ENCODE data around the gene MATN1. TPM values are rescaled to one million over a fixed set of nuclear protein-coding genes. Genes with fewer than 3 reads are reported as not detected.

MATN1 gene, protein sequence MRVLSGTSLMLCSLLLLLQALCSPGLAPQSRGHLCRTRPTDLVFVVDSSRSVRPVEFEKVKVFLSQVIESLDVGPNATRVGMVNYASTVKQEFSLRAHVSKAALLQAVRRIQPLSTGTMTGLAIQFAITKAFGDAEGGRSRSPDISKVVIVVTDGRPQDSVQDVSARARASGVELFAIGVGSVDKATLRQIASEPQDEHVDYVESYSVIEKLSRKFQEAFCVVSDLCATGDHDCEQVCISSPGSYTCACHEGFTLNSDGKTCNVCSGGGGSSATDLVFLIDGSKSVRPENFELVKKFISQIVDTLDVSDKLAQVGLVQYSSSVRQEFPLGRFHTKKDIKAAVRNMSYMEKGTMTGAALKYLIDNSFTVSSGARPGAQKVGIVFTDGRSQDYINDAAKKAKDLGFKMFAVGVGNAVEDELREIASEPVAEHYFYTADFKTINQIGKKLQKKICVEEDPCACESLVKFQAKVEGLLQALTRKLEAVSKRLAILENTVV
- total RNA-seq (2014; rRNA removed; shearing (Covaris generic)), result 0.32 TPM in 1 of 2 replicates, not detected in the other
- polyA plus RNA-seq (2016; fragmentation: Nextera tagmentation; extraction: Ambion mirVana), result 0.11 TPM in 1 of 2 replicates, not detected in the other

DNA sequence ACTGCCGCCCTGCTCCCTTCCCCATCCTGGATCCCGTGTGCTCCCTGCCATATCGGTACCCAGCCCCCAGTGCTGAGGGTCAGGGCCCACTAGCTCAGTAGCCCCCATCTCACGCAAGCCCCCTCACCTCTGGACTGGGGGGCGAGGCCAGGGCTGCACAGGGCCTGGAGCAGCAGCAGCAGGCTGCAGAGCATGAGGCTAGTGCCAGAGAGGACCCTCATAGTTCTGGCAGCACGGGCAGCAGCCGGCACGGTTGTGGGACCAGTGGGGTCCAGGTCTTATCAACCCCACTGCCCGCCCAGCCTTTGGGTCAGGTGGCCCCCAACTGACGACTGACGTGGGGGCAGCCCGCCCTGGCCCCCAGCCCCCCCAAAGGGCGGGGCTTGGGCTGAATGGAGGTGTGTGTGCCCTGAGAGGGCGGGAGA lies at the start of gene MATN1:
Gene MATN1 (minus strand): TSS at position 255 of the 425 bp plus-strand sequence. CDS start 34 bp downstream, at position 221.
- no peak for DNase-seq
- H4K20me1 ChIP-seq (ENCODE audit: insufficient read depth), result no peaks in the 10 kb centered on the region

DNA sequence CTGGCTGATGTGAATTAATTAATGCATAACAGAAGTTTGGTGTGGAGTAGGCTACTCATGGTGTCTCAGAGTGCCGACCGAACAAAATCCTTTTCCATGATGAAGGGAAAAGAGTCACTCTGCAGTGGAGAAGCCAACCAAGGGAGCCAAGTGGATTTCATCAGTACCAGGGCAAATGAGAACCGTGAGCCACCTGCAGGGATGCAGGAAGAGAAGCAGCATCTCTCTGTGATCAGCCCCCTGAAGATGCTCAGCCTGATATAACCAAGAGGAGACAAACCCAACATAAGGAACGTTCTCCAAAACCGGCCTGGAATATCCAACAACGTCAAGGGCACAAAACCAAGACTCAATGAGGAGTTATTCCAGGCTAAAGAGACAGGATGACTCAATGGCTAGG lies 47.6 kb upstream of the MATN1 start:
- 54 to 62% methylated on average over 6 of the region's 6 CpGs for WGBS, 2 experiments (ENCODE audit: low coverage in 1 of 2, low lambda C conversion rate in 2 of 2, missing lambda C conversion rate in 2 of 2)
- in situ Hi-C loops (cut with MboI), result no loop called here
- TF ChIP-seq EZH2phosphoT487 (IDR thresholded peaks at IDR 0.05; ENCODE audit: insufficient read depth, low read depth) (no peak), EZH2 (IDR thresholded peaks at IDR 0.05; ENCODE audit: insufficient read depth, poor library complexity, severe bottlenecking) (no peak)
- Histone ChIP-seq H3K36me3 (ENCODE audit: low read depth) (no peaks in the 10 kb centered on the region), H3K9me3 (ENCODE audit: low read depth) (no peaks in the 10 kb centered on the region), H3F3A (ENCODE audit: insufficient read depth) (no peaks in the 10 kb centered on the region), H3K79me2 (ENCODE audit: insufficient read depth) (no peaks in the 10 kb centered on the region), H3K27me3 (replicated peaks; ENCODE audit: insufficient read depth) (peaks cover 9% of the 10 kb centered on the region), H3K4me3 (no peak overlapping the region), H3K9ac (no peak overlapping the region), H3K27ac (no peak overlapping the region), H4K20me1 (ENCODE audit: insufficient read depth) (no peaks in the 10 kb centered on the region), H3K9me2 (ENCODE audit: insufficient read depth) (no peaks in the 10 kb centered on the region), H3K4me1 (ENCODE audit: insufficient read depth) (no peaks in the 10 kb centered on the region), H2AFZ (no peak overlapping the region), H3K4me2 (ENCODE audit: unreplicated experiment) (no peak overlapping the region)
- no peak for DNase-seq

More for the DNA sequence above, at the start of gene MATN1:
- no peaks in the 10 kb centered on the region for H3K4me1 ChIP-seq (ENCODE audit: insufficient read depth)
- H3K9me2 ChIP-seq (ENCODE audit: insufficient read depth), result no peaks in the 10 kb centered on the region
- no peaks in the 10 kb centered on the region for H3F3A ChIP-seq (ENCODE audit: insufficient read depth)
- no peaks in the 10 kb centered on the region for H3K9me3 ChIP-seq (ENCODE audit: low read depth)
- no peak within 1 kb of the TSS for H2AFZ ChIP-seq
- no peak within 1 kb of the TSS for H3K4me3 ChIP-seq
- H3K9ac ChIP-seq, result no peak within 1 kb of the TSS
- no peak within 1 kb of the TSS for H3K27ac ChIP-seq
- no peaks in the 10 kb centered on the region for H3K36me3 ChIP-seq (ENCODE audit: low read depth)
- no peaks in the 10 kb centered on the region for H3K79me2 ChIP-seq (ENCODE audit: insufficient read depth)
- no peak within 1 kb of the TSS for H3K4me2 ChIP-seq (ENCODE audit: unreplicated experiment)
- in situ Hi-C loops (cut with MboI), result loop anchor here (5.0 to 25.0 kb wide), 2 partner anchors 54 to 1486 kb away; partner anchors contain the start of genes MECR and PTPRU
- WGBS, 2 experiments (ENCODE audit: low coverage in 1 of 2, low lambda C conversion rate in 2 of 2, missing lambda C conversion rate in 2 of 2), result 74 to 90% methylated on average over 11 to 13 of the region's 14 CpGs
- TF ChIP-seq EZH2phosphoT487 (IDR thresholded peaks at IDR 0.05; ENCODE audit: insufficient read depth, low read depth) (no peak), EZH2 (IDR thresholded peaks at IDR 0.05; ENCODE audit: insufficient read depth, poor library complexity, severe bottlenecking) (no peak)
- no peaks in the 10 kb centered on the region for H3K27me3 ChIP-seq (replicated peaks; ENCODE audit: insufficient read depth)

DNA sequence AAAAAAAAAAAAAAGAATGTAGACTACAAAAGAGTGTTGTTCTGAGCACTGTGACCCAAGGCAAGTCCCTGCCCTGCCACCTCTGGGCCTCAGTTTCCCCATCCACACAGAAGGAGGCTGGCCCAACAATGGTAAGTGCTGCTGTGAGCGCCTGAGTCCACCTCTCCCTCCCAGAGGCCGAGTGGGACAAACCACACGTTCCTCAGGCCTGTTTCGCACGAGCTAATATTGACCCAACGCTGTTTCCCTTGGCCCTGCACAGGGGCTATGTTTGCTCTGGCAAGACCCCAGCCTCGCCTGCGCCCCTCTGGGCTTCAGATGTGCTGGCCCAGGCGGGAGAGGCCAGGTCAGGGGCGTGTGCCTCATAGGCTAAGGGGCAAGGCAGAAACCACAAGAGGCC lies 46.8 kb upstream of the MATN1 start:
- no peak for TF ChIP-seq EZH2phosphoT487 (IDR thresholded peaks at IDR 0.05; ENCODE audit: insufficient read depth, low read depth)
- no peak for TF ChIP-seq EZH2 (IDR thresholded peaks at IDR 0.05; ENCODE audit: insufficient read depth, poor library complexity, severe bottlenecking)
- Histone ChIP-seq H3K4me1 (ENCODE audit: insufficient read depth) (no peaks in the 10 kb centered on the region), H3K9me2 (ENCODE audit: insufficient read depth) (no peaks in the 10 kb centered on the region), H3K79me2 (ENCODE audit: insufficient read depth) (no peaks in the 10 kb centered on the region), H3K4me2 (ENCODE audit: unreplicated experiment) (no peak overlapping the region), H3K9ac (no peak overlapping the region), H3K27ac (no peak overlapping the region), H2AFZ (no peak overlapping the region), H3K9me3 (ENCODE audit: low read depth) (no peaks in the 10 kb centered on the region), H3K4me3 (no peak overlapping the region), H3K27me3 (replicated peaks; ENCODE audit: insufficient read depth) (peaks cover 9% of the 10 kb centered on the region), H3K36me3 (ENCODE audit: low read depth) (no peaks in the 10 kb centered on the region), H4K20me1 (ENCODE audit: insufficient read depth) (no peaks in the 10 kb centered on the region), H3F3A (ENCODE audit: insufficient read depth) (no peaks in the 10 kb centered on the region)
- 75 to 78% methylated on average over 10 of the region's 10 CpGs for WGBS, 2 experiments (ENCODE audit: low coverage in 1 of 2, low lambda C conversion rate in 2 of 2, missing lambda C conversion rate in 2 of 2)
- no peak for DNase-seq
- in situ Hi-C loops (cut with MboI), result no loop called here

DNA sequence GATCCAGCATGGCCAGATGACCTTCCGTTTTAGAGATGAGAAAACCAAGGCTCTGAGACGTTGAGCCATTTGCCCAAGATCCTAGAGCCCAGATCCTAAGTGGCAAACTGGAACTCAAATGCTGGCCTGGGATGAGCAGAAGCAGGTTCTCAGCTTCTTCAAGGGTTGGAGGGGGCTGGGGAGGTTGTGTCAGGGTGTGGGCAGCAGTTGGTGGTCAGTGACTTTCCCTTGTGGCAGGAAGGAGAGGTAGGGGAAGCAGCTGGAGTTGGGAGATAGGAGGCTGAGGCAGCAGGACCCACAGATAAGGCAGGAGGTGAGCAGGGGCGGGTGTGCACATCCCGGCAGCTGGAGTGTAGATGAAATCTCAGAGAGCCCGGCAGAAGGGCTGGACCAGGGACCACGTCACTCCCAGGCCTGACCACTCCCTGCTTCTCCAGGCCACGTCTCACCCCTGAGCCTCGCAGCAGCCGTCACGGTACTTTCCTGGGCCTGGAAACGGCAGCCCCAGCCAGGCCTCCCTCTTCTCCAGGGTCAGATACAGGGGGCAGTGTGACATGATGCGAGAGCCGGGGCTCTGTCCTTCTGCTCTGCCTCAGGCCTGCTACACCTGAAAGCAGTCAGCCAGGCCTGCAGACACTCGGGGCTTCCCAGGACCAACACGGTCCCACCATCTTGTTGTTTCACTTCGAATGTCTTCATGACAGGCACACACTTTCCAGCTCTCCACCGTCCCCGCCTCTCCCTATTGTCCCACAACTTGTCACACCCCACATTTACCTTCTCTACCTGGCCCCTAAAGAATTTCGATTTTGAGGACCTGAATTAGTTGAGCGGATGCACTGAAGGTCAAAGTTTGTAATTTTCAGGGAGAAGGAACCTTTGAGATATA lies 45.7 kb upstream of the MATN1 start:
- 74 to 76% methylated on average over 15 to 20 of the region's 20 CpGs for WGBS, 2 experiments (ENCODE audit: low coverage in 1 of 2, low lambda C conversion rate in 2 of 2, missing lambda C conversion rate in 2 of 2)
- Histone ChIP-seq H3K4me3 (no peak overlapping the region), H3K27me3 (replicated peaks; ENCODE audit: insufficient read depth) (peaks cover 9% of the 10 kb centered on the region), H3K27ac (no peak overlapping the region), H3K36me3 (ENCODE audit: low read depth) (no peaks in the 10 kb centered on the region), H3F3A (ENCODE audit: insufficient read depth) (no peaks in the 10 kb centered on the region), H3K9me3 (ENCODE audit: low read depth) (no peaks in the 10 kb centered on the region), H3K4me2 (ENCODE audit: unreplicated experiment) (no peak overlapping the region), H3K9ac (no peak overlapping the region), H3K4me1 (ENCODE audit: insufficient read depth) (no peaks in the 10 kb centered on the region), H4K20me1 (ENCODE audit: insufficient read depth) (no peaks in the 10 kb centered on the region), H2AFZ (no peak overlapping the region), H3K79me2 (ENCODE audit: insufficient read depth) (no peaks in the 10 kb centered on the region), H3K9me2 (ENCODE audit: insufficient read depth) (no peaks in the 10 kb centered on the region)
- no peak for TF ChIP-seq EZH2phosphoT487 (IDR thresholded peaks at IDR 0.05; ENCODE audit: insufficient read depth, low read depth)
- no peak for TF ChIP-seq EZH2 (IDR thresholded peaks at IDR 0.05; ENCODE audit: insufficient read depth, poor library complexity, severe bottlenecking)
- in situ Hi-C loops (cut with MboI), result no loop called here
- DNase-seq, result no peak
